Astrocyte of the cerebellum (primary cell): Measurements from ENCODE around the gene ATP8A1.

Source experiments
- DNase-seq: peaks from one replicate; pipeline ENCODE4 v3.0.0-alpha.2; 2011; ENCODE audit warnings: low read depth
- H3K4me3 ChIP-seq: 2 replicates; pipeline ENCODE4 v1.5.1; 2011; ENCODE audit warnings: mild to moderate bottlenecking, low read depth, low read length, moderate library complexity
- CTCF ChIP-seq: IDR thresholded peaks from 2 replicates; pipeline ENCODE4 v1.5.1; 2012; ENCODE audit warnings: low read length, low read depth, moderate library complexity, mild to moderate bottlenecking; ENCODE audit errors: missing control alignments
- in situ Hi-C: cut with HindIII; loops from 2 replicates; pipeline ENCODE4 v1.10.0; 2017; ENCODE audit warnings: low sequenced_read_pairs

The ATP8A1 gene

GRCh38 chr4:42649870-42650269 is 7.0 kb downstream of the ATP8A1 start:
- H3K4me3 ChIP-seq = no peak overlapping the region
- DNase-seq = no peak
- in situ Hi-C loops = no loop called here
- TF ChIP-seq CTCF = no peak

GRCh38 chr4:42646999-42647541 is 9.8 kb downstream of the ATP8A1 start:
- TF ChIP-seq CTCF = no peak
- in situ Hi-C loops = no loop called here

GRCh38 chr4:42646013-42646784 is 10.7 kb downstream of the ATP8A1 start:
- H3K4me3 ChIP-seq = no peak overlapping the region
- in situ Hi-C loops = no loop called here
- no peak for TF ChIP-seq CTCF
- DNase-seq = no peak

More at GRCh38 chr4:42646999-42647541, 9.8 kb downstream of the ATP8A1 start:
- DNase-seq = no peak
- no peak overlapping the region for H3K4me3 ChIP-seq

- H3K4me3 ChIP-seq = no peak overlapping the region
- no peak for DNase-seq
- no peak for TF ChIP-seq CTCF
- in situ Hi-C loops = no loop called here
Observed at GRCh38 chr4:42644897-42645296, 12.0 kb downstream of the ATP8A1 start.

GRCh38 chr4:42643685-42644084 is 13.2 kb downstream of the ATP8A1 start:
- H3K4me3 ChIP-seq = no peak overlapping the region
- no peak for TF ChIP-seq CTCF
- in situ Hi-C loops = no loop called here
- no peak for DNase-seq

- no peak overlapping the region for H3K4me3 ChIP-seq
- DNase-seq = no peak
- in situ Hi-C loops = no loop called here
- TF ChIP-seq CTCF = no peak
Observed at GRCh38 chr4:42642845-42643615, 13.9 kb downstream of the ATP8A1 start.
